Measurements from ENCODE around the gene PLCXD3.

- TF ChIP-seq CTCF (IDR thresholded peaks at IDR 0.05) (no peak), POLR2A (IDR thresholded peaks at IDR 0.05) (no peak)
Observed at GRCh38 chr5:41349846-41350245, 160.6 kb downstream of the PLCXD3 start.
